A549 (cell line): ENCODE results near the gene AHR. TPM values are rescaled to one million over a fixed set of nuclear protein-coding genes. Genes with fewer than 3 reads are reported as not detected.

ENCODE experiments used
- ATAC-seq, 2 experiments: fragments of 200-7000 bp in 1 of 2; fragments of >200 bp in 1 of 2; cut with Nextera tagmentation in 1 of 2; cut with Tn5 transposase in 1 of 2; 3 replicates each; pipeline versions ENCODE4 v1.8.0 to v1.9.1; 2018 to 2020; ENCODE audit warnings: mild to moderate bottlenecking in 1 of 2, moderate library complexity in 1 of 2
- CTCF ChIA-PET: fragments of 300-600 bp; sonication (Branson Sonifier 250); formaldehyde crosslinking; extraction: SDS; loops from one replicate; lab custom pipeline; 2021; ENCODE audit warnings: antibody characterized with exemption, inconsistent platforms; lab: Yijun Ruan, JAX
- POLR2A ChIA-PET: fragments of 350-600 bp; formaldehyde crosslinking; extraction: SDS; loops from one replicate; lab custom pipeline; 2021; ENCODE audit warnings: antibody characterized with exemption, inconsistent platforms; lab: Yijun Ruan, JAX
- DNase-seq, 2 experiments: peaks; one replicate each; pipeline versions ENCODE4 v3.0.0 to v3.0.0-alpha.2; 2011 to 2016; ENCODE audit warnings: low read depth in 1 of 2, low spot score in 1 of 2
- FAIRE-seq: peaks from 2 replicates; lab custom pipeline; 2011; peaks lifted over from hg19 to GRCh38; lab: Jason Lieb, UNC
- H3K27ac ChIP-seq, 2 experiments: fragments of >200 bp; sonication (Bioruptor Twin); formaldehyde crosslinking; 3 replicates each; pipeline ENCODE4 v1.5.1; 2016 to 2017
- H3K4me1 ChIP-seq: fragments of >200 bp; sonication (Bioruptor Twin); formaldehyde crosslinking; 3 replicates; pipeline ENCODE4 v1.6.1; 2016
- H3K4me2 ChIP-seq: fragments of >200 bp; sonication (Bioruptor Twin); formaldehyde crosslinking; 3 replicates; pipeline ENCODE4 v1.6.1; 2016
- H3K4me3 ChIP-seq: fragments of >200 bp; sonication (Bioruptor Twin); formaldehyde crosslinking; 3 replicates; pipeline ENCODE4 v1.5.1; 2016
- H3K9me3 ChIP-seq: fragments of >200 bp; sonication (Bioruptor Twin); formaldehyde crosslinking; 3 replicates; pipeline ENCODE4 v1.6.1; 2016
- BHLHE40 ChIP-seq: IDR thresholded peaks from 2 replicates; pipeline ENCODE4 v1.6.1; 2012; ENCODE audit warnings: low read depth, low read length, inconsistent platforms
- CBX8 ChIP-seq: fragments of 200-600 bp; sonication (generic); IDR thresholded peaks from 2 replicates; pipeline ENCODE4 v1.6.1; 2016
- CEBPB ChIP-seq, 2 experiments: fragments of >200 bp in 1 of 2; sonication (Bioruptor Twin) in 1 of 2; formaldehyde crosslinking in 1 of 2; IDR thresholded peaks; 2 replicates each; pipeline ENCODE4 v1.6.1; 2012 to 2016
- EP300 ChIP-seq, 2 experiments: fragments of >200 bp; sonication (Bioruptor Twin); formaldehyde crosslinking; IDR thresholded peaks; 2 replicates in 1 of 2; 3 replicates in 1 of 2; pipeline ENCODE4 v1.6.1; 2016 to 2017
- ESRRA ChIP-seq: fragments of 150-350 bp; IDR thresholded peaks from 2 replicates; pipeline ENCODE4 v1.6.1; 2014; ENCODE audit warnings: mild to moderate bottlenecking, low read length, borderline replicate concordance
- HDAC2 ChIP-seq: fragments of 200-600 bp; sonication (generic); IDR thresholded peaks from 2 replicates; pipeline ENCODE4 v1.6.1; 2016
- HEYL ChIP-seq: fragments of 250-450 bp; sonication (Bioruptor Pico); IDR thresholded peaks from 2 replicates; pipeline ENCODE4 v1.8.0; 2021; ENCODE audit warnings: mild to moderate bottlenecking, moderate library complexity
- HOXA7 ChIP-seq: fragments of 250-450 bp; sonication (Bioruptor Pico); IDR thresholded peaks from 2 replicates; pipeline ENCODE4 v1.5.0; 2020; ENCODE audit warnings: mild to moderate bottlenecking, moderate library complexity
- HOXB13 ChIP-seq: fragments of 250-450 bp; sonication (Bioruptor Pico); IDR thresholded peaks from 2 replicates; pipeline ENCODE4 v1.5.0; 2020; ENCODE audit warnings: low read depth, mild to moderate bottlenecking, moderate library complexity
- JUN ChIP-seq, 2 experiments: fragments of >200 bp; sonication (Bioruptor Twin); formaldehyde crosslinking; IDR thresholded peaks; 2 replicates in 1 of 2; 3 replicates in 1 of 2; pipeline ENCODE4 v1.6.1; 2016 to 2017
- JUNB ChIP-seq: fragments of >200 bp; sonication (Bioruptor Twin); formaldehyde crosslinking; IDR thresholded peaks from 2 replicates; pipeline ENCODE4 v1.6.1; 2016
- KDM1A ChIP-seq: fragments of 200-600 bp; sonication (generic); IDR thresholded peaks from 2 replicates; pipeline ENCODE4 v1.6.1; 2016; ENCODE audit warnings: low read depth, mild to moderate bottlenecking
- KDM5A ChIP-seq: fragments of 200-600 bp; sonication (generic); IDR thresholded peaks from 2 replicates; pipeline ENCODE4 v1.6.1; 2016; ENCODE audit warnings: antibody characterized with exemption, mild to moderate bottlenecking
- MAFK ChIP-seq: fragments of 450-650 bp; IDR thresholded peaks from 2 replicates; pipeline ENCODE4 v1.6.1; 2014; ENCODE audit not compliant: partially characterized antibody
- NFE2L2 ChIP-seq: fragments of 150-350 bp; conservative IDR thresholded peaks from 2 replicates; pipeline ENCODE4 v1.6.1; 2014; ENCODE audit warnings: low read length
- PHF8 ChIP-seq: fragments of 200-600 bp; sonication (generic); IDR thresholded peaks from 2 replicates; pipeline ENCODE4 v1.6.1; 2016; ENCODE audit warnings: low read depth, mild to moderate bottlenecking, antibody characterized with exemption, moderate library complexity, borderline replicate concordance
- RAD21 ChIP-seq, 2 experiments: fragments of >200 bp in 1 of 2; sonication (Bioruptor Twin) in 1 of 2; formaldehyde crosslinking in 1 of 2; IDR thresholded peaks in 1 of 2; conservative IDR thresholded peaks in 1 of 2; 2 replicates in 1 of 2; 3 replicates in 1 of 2; pipeline ENCODE4 v1.6.1; 2012 to 2018; ENCODE audit warnings: inconsistent platforms in 1 of 2
- RCOR1 ChIP-seq: fragments of 150-350 bp; IDR thresholded peaks from 2 replicates; pipeline ENCODE4 v1.6.1; 2014; ENCODE audit warnings: antibody characterized with exemption, low read length, low read depth
- RFX5 ChIP-seq: fragments of 450-650 bp; IDR thresholded peaks from 2 replicates; pipeline ENCODE4 v1.7.1; 2014; ENCODE audit warnings: antibody characterized with exemption, mild to moderate bottlenecking, moderate library complexity
- ZFP36 ChIP-seq: fragments of 450-650 bp; IDR thresholded peaks from 2 replicates; pipeline ENCODE4 v1.6.1; 2014; ENCODE audit warnings: borderline replicate concordance; ENCODE audit not compliant: partially characterized antibody
- WGBS: methylation state at CpG from one replicate; pipeline ENCODE4 v1.1.6; 2017; ENCODE audit errors: missing lambda C conversion rate; 5-methylcytosine and 5-hydroxymethylcytosine counted together
- polyA plus RNA-seq, 4 experiments: library from polyadenylated mRNA; depleted of rRNA in 3 of 4; stranded (reverse); fragments of >200 nt; fragmentation: RNase III in 1 of 4; extraction: RNeasy Plus Mini Kit Qiagen cat#74134 plus additional on column Dnase treatment in 1 of 4; gene quantifications; 2 replicates in 3 of 4; 3 replicates in 1 of 4; pipeline ENCODE4 v1.2.3, GENCODE V29; 2011 to 2017
- TF ChIP-seq, protein P1 (sequence below): fragments of 200-600 bp; sonication (generic); IDR thresholded peaks from 2 replicates; pipeline ENCODE4 v1.6.1; 2016; ENCODE audit warnings: antibody characterized with exemption, mild to moderate bottlenecking, moderate library complexity
- TF ChIP-seq, protein P2 (sequence below): IDR thresholded peaks from 2 replicates; pipeline ENCODE4 v1.6.1; 2012
- TF ChIP-seq, protein P3 (sequence below): IDR thresholded peaks from 2 replicates; pipeline ENCODE4 v1.6.1; 2012
- TF ChIP-seq, protein P4 (sequence below): fragments of >200 bp; sonication (Bioruptor Twin); formaldehyde crosslinking; IDR thresholded peaks from 2 replicates; pipeline ENCODE4 v1.6.1; 2016
- TF ChIP-seq, protein P5 (sequence below): fragments of 250-450 bp; sonication (Bioruptor Pico); IDR thresholded peaks from 2 replicates; pipeline ENCODE4 v1.5.0; 2021; ENCODE audit warnings: mild to moderate bottlenecking, moderate library complexity, borderline replicate concordance
- TF ChIP-seq, protein P6 (sequence below): fragments of 450-650 bp; IDR thresholded peaks from 2 replicates; pipeline ENCODE4 v1.6.1; 2014; ENCODE audit warnings: antibody characterized with exemption
- TF ChIP-seq, protein P7 (sequence below): fragments of >200 bp; sonication (Bioruptor Twin); formaldehyde crosslinking; IDR thresholded peaks from 3 replicates; pipeline ENCODE4 v1.5.1; 2016

AHR gene
- polyA plus RNA-seq, 2 of the 4 experiments (the other 2 are of a cell fraction), result 9.1 to 14.3 TPM

DNA sequence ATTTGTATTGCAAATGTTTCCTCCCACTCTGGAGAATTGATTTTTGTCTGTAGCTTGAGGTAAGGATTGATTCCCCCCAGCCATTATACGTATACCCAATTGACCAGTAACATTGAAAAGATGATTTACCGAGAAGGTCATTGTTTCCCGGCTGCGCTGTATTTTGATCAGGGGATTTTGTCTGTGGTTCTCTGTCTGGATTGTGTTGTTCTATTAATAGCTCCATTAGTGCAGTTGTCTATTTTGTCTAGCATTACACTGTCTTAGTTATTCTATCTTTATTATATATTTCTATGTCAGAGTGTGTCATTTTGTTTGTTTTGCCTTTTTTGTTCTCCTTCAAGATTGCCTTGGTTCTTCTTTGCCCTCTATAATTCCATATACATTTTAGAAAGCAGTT lies 37.7 kb downstream of the AHR start (continued):
- TF ChIP-seq, protein P1, sequence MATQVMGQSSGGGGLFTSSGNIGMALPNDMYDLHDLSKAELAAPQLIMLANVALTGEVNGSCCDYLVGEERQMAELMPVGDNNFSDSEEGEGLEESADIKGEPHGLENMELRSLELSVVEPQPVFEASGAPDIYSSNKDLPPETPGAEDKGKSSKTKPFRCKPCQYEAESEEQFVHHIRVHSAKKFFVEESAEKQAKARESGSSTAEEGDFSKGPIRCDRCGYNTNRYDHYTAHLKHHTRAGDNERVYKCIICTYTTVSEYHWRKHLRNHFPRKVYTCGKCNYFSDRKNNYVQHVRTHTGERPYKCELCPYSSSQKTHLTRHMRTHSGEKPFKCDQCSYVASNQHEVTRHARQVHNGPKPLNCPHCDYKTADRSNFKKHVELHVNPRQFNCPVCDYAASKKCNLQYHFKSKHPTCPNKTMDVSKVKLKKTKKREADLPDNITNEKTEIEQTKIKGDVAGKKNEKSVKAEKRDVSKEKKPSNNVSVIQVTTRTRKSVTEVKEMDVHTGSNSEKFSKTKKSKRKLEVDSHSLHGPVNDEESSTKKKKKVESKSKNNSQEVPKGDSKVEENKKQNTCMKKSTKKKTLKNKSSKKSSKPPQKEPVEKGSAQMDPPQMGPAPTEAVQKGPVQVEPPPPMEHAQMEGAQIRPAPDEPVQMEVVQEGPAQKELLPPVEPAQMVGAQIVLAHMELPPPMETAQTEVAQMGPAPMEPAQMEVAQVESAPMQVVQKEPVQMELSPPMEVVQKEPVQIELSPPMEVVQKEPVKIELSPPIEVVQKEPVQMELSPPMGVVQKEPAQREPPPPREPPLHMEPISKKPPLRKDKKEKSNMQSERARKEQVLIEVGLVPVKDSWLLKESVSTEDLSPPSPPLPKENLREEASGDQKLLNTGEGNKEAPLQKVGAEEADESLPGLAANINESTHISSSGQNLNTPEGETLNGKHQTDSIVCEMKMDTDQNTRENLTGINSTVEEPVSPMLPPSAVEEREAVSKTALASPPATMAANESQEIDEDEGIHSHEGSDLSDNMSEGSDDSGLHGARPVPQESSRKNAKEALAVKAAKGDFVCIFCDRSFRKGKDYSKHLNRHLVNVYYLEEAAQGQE, result no peak
- TF ChIP-seq MAFK, result no peak

DNA sequence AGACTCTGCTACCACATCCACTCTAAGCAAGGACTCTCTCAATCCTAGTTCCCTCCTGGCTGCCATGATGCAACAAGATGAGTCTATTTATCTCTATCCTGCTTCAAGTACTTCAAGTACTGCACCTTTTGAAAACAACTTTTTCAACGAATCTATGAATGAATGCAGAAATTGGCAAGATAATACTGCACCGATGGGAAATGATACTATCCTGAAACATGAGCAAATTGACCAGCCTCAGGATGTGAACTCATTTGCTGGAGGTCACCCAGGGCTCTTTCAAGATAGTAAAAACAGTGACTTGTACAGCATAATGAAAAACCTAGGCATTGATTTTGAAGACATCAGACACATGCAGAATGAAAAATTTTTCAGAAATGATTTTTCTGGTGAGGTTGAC lies 40.7 kb downstream of the AHR start:
- FAIRE-seq (no peak), DNase-seq (no peak), ATAC-seq (no peak)
- 80% methylated on average over 2 of the region's 2 CpGs for WGBS
- Histone ChIP-seq H3K9me3 (no peaks in the 10 kb centered on the region), H3K4me2 (no peak overlapping the region), H3K27ac (no peak overlapping the region), H3K4me3 (no peak overlapping the region), H3K4me1 (no peaks in the 10 kb centered on the region)
- ChIA-PET POLR2A (no interaction called here), CTCF (no interaction called here)
- TF ChIP-seq, protein P2, sequence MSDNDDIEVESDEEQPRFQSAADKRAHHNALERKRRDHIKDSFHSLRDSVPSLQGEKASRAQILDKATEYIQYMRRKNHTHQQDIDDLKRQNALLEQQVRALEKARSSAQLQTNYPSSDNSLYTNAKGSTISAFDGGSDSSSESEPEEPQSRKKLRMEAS, result no peak
- TF ChIP-seq HOXA7 (CRISPR knock-in tag) (no peak), KDM5A (no peak), ZFP36 (no peak), EP300 (IDR thresholded peaks at IDR 0.05) (no peak), RCOR1 (no peak), HOXB13 (CRISPR knock-in tag) (no peak), HEYL (no peak), NFE2L2 (no peak), JUN (IDR thresholded peaks at IDR 0.05) (no peak), BHLHE40 (no peak), CEBPB (IDR thresholded peaks at IDR 0.05) (no peak)
- TF ChIP-seq, protein P3, sequence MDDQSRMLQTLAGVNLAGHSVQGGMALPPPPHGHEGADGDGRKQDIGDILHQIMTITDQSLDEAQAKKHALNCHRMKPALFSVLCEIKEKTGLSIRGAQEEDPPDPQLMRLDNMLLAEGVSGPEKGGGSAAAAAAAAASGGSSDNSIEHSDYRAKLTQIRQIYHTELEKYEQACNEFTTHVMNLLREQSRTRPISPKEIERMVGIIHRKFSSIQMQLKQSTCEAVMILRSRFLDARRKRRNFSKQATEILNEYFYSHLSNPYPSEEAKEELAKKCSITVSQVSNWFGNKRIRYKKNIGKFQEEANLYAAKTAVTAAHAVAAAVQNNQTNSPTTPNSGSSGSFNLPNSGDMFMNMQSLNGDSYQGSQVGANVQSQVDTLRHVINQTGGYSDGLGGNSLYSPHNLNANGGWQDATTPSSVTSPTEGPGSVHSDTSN, result no peak
- TF ChIP-seq, protein P4, sequence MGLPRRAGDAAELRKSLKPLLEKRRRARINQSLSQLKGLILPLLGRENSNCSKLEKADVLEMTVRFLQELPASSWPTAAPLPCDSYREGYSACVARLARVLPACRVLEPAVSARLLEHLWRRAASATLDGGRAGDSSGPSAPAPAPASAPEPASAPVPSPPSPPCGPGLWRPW, result no peak
- TF ChIP-seq, protein P5, sequence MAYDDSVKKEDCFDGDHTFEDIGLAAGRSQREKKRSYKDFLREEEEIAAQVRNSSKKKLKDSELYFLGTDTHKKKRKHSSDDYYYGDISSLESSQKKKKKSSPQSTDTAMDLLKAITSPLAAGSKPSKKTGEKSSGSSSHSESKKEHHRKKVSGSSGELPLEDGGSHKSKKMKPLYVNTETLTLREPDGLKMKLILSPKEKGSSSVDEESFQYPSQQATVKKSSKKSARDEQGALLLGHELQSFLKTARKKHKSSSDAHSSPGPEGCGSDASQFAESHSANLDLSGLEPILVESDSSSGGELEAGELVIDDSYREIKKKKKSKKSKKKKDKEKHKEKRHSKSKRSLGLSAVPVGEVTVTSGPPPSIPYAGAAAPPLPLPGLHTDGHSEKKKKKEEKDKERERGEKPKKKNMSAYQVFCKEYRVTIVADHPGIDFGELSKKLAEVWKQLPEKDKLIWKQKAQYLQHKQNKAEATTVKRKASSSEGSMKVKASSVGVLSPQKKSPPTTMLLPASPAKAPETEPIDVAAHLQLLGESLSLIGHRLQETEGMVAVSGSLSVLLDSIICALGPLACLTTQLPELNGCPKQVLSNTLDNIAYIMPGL, result no peak

DNA sequence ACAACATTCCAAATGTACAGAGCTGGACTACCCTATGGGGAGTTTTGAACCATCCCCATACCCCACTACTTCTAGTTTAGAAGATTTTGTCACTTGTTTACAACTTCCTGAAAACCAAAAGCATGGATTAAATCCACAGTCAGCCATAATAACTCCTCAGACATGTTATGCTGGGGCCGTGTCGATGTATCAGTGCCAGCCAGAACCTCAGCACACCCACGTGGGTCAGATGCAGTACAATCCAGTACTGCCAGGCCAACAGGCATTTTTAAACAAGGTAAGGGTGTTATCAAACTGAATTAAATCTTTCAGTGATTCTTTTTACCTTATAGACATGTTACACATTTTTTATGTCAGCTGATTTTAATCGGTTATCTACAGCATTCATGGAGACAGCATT lies 41.5 kb downstream of the AHR start:
- CTCF ChIA-PET, result no interaction called here
- TF ChIP-seq HDAC2 (no peak), CBX8 (no peak), RFX5 (no peak), ZFP36 (no peak), RAD21 (conservative IDR thresholded peaks at IDR 0.05 in 1 of 2, IDR thresholded peaks at IDR 0.05 in 1 of 2) (no peak), KDM1A (no peak), HOXB13 (CRISPR knock-in tag) (no peak), ESRRA (no peak), PHF8 (no peak), JUNB (no peak), BHLHE40 (no peak)
- TF ChIP-seq, protein P6, sequence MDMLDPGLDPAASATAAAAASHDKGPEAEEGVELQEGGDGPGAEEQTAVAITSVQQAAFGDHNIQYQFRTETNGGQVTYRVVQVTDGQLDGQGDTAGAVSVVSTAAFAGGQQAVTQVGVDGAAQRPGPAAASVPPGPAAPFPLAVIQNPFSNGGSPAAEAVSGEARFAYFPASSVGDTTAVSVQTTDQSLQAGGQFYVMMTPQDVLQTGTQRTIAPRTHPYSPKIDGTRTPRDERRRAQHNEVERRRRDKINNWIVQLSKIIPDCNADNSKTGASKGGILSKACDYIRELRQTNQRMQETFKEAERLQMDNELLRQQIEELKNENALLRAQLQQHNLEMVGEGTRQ, result no peak
- TF ChIP-seq, protein P7, sequence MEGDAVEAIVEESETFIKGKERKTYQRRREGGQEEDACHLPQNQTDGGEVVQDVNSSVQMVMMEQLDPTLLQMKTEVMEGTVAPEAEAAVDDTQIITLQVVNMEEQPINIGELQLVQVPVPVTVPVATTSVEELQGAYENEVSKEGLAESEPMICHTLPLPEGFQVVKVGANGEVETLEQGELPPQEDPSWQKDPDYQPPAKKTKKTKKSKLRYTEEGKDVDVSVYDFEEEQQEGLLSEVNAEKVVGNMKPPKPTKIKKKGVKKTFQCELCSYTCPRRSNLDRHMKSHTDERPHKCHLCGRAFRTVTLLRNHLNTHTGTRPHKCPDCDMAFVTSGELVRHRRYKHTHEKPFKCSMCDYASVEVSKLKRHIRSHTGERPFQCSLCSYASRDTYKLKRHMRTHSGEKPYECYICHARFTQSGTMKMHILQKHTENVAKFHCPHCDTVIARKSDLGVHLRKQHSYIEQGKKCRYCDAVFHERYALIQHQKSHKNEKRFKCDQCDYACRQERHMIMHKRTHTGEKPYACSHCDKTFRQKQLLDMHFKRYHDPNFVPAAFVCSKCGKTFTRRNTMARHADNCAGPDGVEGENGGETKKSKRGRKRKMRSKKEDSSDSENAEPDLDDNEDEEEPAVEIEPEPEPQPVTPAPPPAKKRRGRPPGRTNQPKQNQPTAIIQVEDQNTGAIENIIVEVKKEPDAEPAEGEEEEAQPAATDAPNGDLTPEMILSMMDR, result no peak

More for the DNA sequence above, 41.5 kb downstream of the AHR start:
- ATAC-seq (peak in 1 of 2 experiments; percentile 59; a peak in 1 of 6 replicates), DNase-seq (no peak), FAIRE-seq (no peak)
- Histone ChIP-seq H3K9me3 (no peaks in the 10 kb centered on the region), H3K27ac (no peak overlapping the region), H3K4me1 (no peaks in the 10 kb centered on the region), H3K4me2 (no peak overlapping the region), H3K4me3 (no peak overlapping the region)
- 92% methylated on average over 4 of the region's 4 CpGs for WGBS
- POLR2A ChIA-PET, result no interaction called here
